ENCODE data around the gene FAM237B. TPM values are rescaled to one million over a fixed set of nuclear protein-coding genes. Genes with fewer than 3 reads are reported as not detected.

FAM237B gene
- total RNA-seq, 1 experiment from 2014 or later = not detected

DNA sequence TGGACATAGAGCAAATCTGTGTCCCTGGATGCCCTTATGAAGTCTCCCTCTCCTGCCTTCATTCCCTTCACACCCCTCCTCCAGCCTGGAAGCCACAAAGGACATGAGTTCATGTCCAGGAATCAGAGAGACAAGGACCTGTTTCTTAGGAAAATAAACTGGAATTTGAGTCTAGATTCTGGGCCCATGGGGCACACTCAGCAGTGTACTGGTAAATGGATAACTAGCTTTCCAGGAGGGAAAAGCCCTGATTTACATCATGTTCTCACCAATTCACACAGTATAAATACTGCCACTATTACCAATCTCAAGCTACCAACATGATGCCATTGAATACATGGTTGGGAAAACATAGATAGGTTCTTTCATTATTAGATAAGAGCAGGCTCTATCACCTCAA lies 9.9 kb downstream of the FAM237B start:
- ChIA-PET CTCF (no interaction called here), POLR2A (ENCODE audit: low non-redundant PET) (interaction anchor here (0.6 kb wide), 1 partner anchor 911 kb away, joined by 3 read pairs; no protein-coding TSS in a partner anchor)
- no peaks in the 10 kb centered on the region for H3K9me3 ChIP-seq (ENCODE audit: low read depth, low read length, poor library complexity, severe bottlenecking)
- intact Hi-C loops (cut with micrococcal nuclease; ENCODE audit: unreplicated experiment) = no loop called here
- no peaks in the 10 kb centered on the region for H3K4me1 ChIP-seq (ENCODE audit: insufficient read depth, low read length, poor library complexity, severe bottlenecking)
- DNase-seq (ENCODE audit: low spot score) = no peak
- no peaks in the 10 kb centered on the region for H3K27me3 ChIP-seq (replicated peaks; ENCODE audit: insufficient read depth, low read depth, low read length, poor library complexity)
- H3K4me3 ChIP-seq (ENCODE audit: low read depth, low read length, poor library complexity, severe bottlenecking) = no peak overlapping the region
- H3K36me3 ChIP-seq (ENCODE audit: insufficient read depth, low read length, poor library complexity, severe bottlenecking) = no peaks in the 10 kb centered on the region
- no peak overlapping the region for H3K27ac ChIP-seq (ENCODE audit: low read depth, low read length, poor library complexity, severe bottlenecking)
- no TSS peak for BruUV-seq (replicated peaks)
- TF ChIP-seq, protein P1, sequence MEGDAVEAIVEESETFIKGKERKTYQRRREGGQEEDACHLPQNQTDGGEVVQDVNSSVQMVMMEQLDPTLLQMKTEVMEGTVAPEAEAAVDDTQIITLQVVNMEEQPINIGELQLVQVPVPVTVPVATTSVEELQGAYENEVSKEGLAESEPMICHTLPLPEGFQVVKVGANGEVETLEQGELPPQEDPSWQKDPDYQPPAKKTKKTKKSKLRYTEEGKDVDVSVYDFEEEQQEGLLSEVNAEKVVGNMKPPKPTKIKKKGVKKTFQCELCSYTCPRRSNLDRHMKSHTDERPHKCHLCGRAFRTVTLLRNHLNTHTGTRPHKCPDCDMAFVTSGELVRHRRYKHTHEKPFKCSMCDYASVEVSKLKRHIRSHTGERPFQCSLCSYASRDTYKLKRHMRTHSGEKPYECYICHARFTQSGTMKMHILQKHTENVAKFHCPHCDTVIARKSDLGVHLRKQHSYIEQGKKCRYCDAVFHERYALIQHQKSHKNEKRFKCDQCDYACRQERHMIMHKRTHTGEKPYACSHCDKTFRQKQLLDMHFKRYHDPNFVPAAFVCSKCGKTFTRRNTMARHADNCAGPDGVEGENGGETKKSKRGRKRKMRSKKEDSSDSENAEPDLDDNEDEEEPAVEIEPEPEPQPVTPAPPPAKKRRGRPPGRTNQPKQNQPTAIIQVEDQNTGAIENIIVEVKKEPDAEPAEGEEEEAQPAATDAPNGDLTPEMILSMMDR (conservative IDR thresholded peaks at IDR 0.05; ENCODE audit: low read depth, low read length) = no peak
- no peak for TF ChIP-seq EZH2 (IDR thresholded peaks at IDR 0.05; ENCODE audit: borderline replicate concordance, low read depth, low read length, poor library complexity, severe bottlenecking)

DNA sequence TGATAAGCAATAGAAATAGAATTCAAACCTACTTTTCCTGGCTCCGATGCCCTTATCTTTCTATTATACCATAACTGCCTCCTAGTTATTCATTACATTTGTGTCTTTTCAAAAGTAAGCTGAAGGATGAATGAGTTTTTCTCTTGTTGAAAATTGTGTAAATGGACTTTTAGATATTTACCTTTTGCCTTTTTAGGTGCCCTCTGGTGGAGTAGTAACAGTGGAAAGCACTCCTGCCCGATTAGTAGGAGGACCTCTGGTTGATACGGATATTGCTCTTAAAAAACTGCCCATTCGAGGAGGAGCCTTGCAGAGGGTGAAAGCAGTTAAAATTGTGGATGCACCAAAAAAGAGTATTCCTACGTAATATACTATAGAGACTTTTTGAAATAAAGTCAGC lies 11.2 kb downstream of the FAM237B start:
- no peak for TF ChIP-seq EZH2 (IDR thresholded peaks at IDR 0.05; ENCODE audit: borderline replicate concordance, low read depth, low read length, poor library complexity, severe bottlenecking)
- TF ChIP-seq, protein P1 (conservative IDR thresholded peaks at IDR 0.05; ENCODE audit: low read depth, low read length) = no peak
- no peaks in the 10 kb centered on the region for H3K27me3 ChIP-seq (replicated peaks; ENCODE audit: insufficient read depth, low read depth, low read length, poor library complexity)
- no peak overlapping the region for H3K4me3 ChIP-seq (ENCODE audit: low read depth, low read length, poor library complexity, severe bottlenecking)
- no TSS peak for BruUV-seq (replicated peaks)
- no peaks in the 10 kb centered on the region for H3K36me3 ChIP-seq (ENCODE audit: insufficient read depth, low read length, poor library complexity, severe bottlenecking)
- no peak for DNase-seq (ENCODE audit: low spot score)
- H3K4me1 ChIP-seq (ENCODE audit: insufficient read depth, low read length, poor library complexity, severe bottlenecking) = no peaks in the 10 kb centered on the region
- ChIA-PET CTCF (no interaction called here), POLR2A (ENCODE audit: low non-redundant PET) (no interaction called here)
- H3K27ac ChIP-seq (ENCODE audit: low read depth, low read length, poor library complexity, severe bottlenecking) = no peak overlapping the region
- intact Hi-C loops (cut with micrococcal nuclease; ENCODE audit: unreplicated experiment) = no loop called here
- no peaks in the 10 kb centered on the region for H3K9me3 ChIP-seq (ENCODE audit: low read depth, low read length, poor library complexity, severe bottlenecking)

DNA sequence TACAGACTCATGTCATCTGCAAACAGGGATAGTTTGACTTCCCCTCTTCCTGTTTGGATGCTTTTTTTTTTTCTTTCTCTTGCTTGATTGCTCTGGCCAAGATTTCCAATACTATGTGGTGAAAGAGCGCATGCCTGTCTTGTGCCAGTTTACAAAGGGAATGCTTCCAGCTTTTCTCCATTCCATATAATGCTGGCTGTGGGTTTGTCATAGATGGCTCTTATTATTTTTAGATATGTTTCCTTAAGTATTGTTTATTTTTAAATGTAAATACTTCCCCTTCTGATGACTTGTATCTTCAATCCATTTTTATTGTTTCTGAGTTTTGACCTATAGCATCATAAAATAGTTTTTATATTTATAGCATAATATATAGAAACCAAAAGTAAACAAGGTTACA lies 17.9 kb downstream of the FAM237B start:
- no TSS peak for BruUV-seq (replicated peaks)
- Histone ChIP-seq H3K4me1 (ENCODE audit: insufficient read depth, low read length, poor library complexity, severe bottlenecking) (peaks cover 6% of the 10 kb centered on the region), H3K27ac (ENCODE audit: low read depth, low read length, poor library complexity, severe bottlenecking) (no peak overlapping the region), H3K27me3 (replicated peaks; ENCODE audit: insufficient read depth, low read depth, low read length, poor library complexity) (no peaks in the 10 kb centered on the region), H3K36me3 (ENCODE audit: insufficient read depth, low read length, poor library complexity, severe bottlenecking) (no peaks in the 10 kb centered on the region), H3K9me3 (ENCODE audit: low read depth, low read length, poor library complexity, severe bottlenecking) (no peaks in the 10 kb centered on the region), H3K4me3 (ENCODE audit: low read depth, low read length, poor library complexity, severe bottlenecking) (no peak overlapping the region)
- CTCF ChIA-PET = no interaction called here
- POLR2A ChIA-PET (ENCODE audit: low non-redundant PET) = no interaction called here
- no peak for DNase-seq (ENCODE audit: low spot score)
- intact Hi-C loops (cut with micrococcal nuclease; ENCODE audit: unreplicated experiment) = no loop called here
- no peak for TF ChIP-seq EZH2 (IDR thresholded peaks at IDR 0.05; ENCODE audit: borderline replicate concordance, low read depth, low read length, poor library complexity, severe bottlenecking)
- TF ChIP-seq, protein P1 (conservative IDR thresholded peaks at IDR 0.05; ENCODE audit: low read depth, low read length) = no peak
